ENCODE data around the gene PLXNA2. TPM values are rescaled to one million over a fixed set of nuclear protein-coding genes. Genes with fewer than 3 reads are reported as not detected.

The PLXNA2 gene
- total and polyA plus RNA-seq, 2 of the 8 experiments (the other 6 are each of a cell fraction or from before 2014, with no cell fraction given), result 0.33 to 1.5 TPM

DNA sequence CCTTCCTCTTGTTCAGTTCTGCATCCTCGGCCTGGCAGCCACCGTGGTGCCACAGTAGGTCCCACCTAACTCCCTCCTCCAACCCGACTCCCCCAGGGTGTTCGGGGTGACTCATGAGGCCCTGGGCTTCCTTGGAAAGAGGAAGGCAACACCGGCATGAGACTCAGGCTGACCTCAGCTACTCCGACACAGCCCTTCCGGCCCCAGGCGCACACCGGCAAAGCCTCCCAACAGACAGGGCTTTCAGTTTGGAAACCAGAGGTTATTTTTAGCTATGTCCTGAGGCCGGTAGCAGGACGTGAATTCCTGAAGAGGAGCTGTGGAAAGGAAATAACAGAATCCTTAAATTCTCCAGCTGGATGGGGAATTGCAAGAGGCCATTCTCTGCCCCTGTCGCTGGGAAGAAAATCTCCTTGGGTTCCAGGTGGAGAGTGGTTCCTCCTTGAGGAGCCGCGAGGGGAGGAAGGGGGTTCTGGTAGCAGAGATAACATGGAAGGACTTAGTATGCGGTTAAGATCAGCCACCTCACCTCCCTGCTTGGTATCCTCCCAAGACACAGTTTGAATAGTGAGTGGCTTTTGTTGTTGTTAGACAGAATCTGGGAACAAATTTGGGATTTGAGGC is 24.4 kb downstream of the PLXNA2 start (continued):
- no peak for TF ChIP-seq POU5F1 (IDR thresholded peaks at IDR 0.05; ENCODE audit: low read depth, low read length)
